GM18873 (cell line): Measurements from ENCODE around the gene ACTN1.
"Not testable (repeated sequence)": the region's sequence is repeated elsewhere in the genome, so short reads cannot be mapped to it uniquely, and the experiment has no call there.

Experiments used
- ATAC-seq: cut with Tn5 transposase; IDR thresholded peaks from one replicate; pipeline ENCODE4 v1.9.1; 2021; ENCODE audit warnings: mild to moderate bottlenecking, moderate library complexity, moderate number of reproducible peaks; ENCODE audit not compliant: unreplicated experiment, low FRiP score

Gene ACTN1

DNA sequence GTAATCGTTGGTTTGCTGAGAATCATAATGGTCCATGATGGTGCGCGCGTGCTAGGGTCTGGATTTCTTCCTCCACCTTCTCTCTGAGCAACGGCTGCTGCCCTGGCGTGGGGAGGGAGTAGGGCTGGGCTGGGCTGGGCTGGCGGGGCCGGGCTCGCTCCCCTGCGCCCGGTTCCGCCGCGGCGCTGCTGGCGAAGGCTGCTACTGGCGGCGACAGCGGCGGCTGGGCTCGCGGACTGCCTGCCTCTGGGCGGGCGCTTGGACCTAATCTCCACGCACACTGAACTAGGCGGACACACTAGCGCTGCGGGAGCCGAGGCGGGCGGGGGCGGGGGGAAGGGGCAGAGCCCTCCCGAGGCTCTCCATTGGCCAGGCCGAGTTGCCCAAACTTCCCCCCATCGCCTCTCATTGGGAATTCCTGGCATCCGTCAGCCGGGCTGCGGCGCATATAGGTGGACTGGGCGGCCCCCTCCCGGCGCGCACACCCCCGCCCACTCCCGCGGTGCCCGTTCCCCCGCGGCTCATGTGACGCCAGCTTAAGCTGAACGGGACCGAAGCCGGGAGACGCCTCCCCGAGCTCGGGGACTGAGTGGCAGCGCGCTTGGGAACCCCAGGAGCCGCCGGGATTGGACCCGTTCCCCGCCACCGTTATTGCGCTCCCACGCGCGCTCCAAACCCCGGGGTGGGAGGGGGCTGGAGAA is at the start of gene ACTN1:
ACTN1 (minus strand) TSS at position 282 of the 701 bp plus-strand sequence; CDS start at position 36, 246 bp downstream.
- no peak for ATAC-seq

DNA sequence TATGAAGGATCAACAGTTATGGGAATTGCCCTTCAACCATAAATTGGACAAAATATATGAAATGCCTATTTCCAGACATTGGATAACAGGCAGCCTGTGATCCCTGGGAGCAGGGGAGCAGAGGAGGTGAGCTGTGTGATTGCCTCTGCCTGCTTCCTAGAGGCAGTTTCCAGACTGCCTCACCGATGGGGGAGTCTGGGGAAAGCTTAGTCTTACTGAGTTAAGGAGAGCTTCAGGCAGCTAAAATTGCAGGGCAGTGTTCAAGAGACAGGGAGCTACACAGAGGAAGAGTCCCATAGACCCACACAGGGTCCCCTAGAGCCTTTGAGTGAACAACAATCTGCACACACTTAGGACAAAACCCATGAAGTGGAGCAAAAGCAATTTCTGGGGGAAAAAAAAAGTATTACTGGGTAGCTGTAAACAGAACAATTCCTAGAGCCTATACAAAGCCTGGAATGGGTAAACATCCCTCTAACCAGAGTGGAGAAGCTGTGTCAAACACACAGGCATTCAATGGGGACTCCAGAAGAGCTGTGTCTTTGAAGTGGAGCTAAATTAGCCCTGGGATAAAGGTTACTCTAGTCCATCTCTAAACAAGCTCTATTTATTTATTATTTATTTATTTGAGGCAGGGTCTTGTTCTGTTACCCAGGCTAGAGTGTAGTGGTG is 48.3 kb upstream of the ACTN1 start:
- no peak for ATAC-seq

DNA sequence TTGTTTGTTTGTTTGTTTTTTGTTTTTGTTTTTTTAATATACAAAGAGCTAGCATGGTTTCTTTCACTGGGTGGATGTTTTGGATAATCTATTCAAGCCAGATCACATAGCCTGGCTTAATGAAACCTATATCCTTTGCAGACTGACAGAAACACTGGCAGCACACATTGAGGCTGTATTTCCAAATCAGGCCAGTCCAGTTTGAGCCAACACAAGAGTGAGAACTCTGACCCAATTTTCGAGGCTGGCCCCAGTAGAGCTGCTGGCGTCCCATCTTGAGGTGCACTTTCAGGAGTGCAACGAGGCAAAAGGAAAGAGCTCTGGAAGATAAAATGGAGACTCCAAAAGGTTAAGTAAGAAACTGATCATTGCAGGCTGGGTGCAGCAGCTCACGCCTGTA is 43.9 kb upstream of the ACTN1 start:
- ATAC-seq = no peak

DNA sequence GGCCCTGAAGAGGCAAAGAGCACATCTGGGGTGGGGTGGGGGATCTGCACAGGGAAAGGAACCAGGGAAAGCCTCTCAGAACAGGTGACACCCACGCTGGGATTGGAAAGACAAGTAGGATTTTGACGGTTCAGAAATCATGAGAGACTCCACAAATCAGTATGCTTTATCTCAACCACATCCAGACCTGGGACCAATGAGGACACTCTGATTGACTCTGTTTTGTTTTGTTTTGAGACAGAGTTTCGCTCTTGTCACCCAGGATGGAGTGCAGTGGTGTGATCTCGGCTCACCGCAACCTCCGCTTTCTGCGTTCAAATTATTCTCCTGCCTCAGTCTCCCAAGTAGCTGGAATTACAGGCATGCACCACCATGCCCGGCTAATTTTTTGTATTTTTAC is 43.0 kb upstream of the ACTN1 start:
- not testable (repeated sequence) for ATAC-seq

DNA sequence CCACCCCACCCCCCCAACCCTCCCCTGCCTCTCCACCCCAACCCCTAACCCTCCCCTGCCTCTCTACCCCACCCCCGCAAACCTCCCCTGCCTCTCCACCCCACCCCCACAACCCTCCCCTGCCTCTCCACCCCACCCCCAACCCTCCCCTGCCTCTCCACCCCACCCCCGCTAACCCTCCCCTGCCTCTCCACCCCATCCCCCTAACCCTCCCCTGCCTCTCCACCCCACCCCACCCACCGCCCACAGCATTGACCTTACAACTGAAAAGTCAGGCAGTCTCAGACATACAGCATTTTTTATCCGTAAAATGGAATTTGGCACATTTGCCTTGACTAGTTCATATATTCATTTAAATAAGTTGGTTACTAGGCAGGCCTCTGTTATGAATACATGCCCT is 38.6 kb upstream of the ACTN1 start:
- no peak for ATAC-seq

DNA sequence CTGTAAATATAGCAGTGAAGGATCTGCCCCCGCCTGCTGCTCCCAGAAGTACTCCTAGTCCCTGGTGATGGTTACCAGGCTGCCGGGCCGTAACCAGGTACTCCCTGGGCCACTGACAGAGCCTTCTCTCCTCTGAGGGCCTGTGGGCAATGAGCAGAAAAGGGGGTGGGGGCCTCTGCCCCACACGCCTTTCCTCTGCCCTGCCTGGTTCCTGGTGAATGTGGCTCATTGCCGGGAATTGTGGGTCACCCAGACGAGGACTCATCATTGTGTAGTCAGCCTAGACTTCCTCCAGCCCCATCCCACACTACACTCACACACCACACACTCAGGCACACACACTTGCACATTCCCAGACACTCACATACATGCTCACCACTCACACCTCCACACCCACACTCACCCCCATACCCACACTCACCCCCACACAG is 35.7 kb upstream of the ACTN1 start:
- no peak for ATAC-seq

DNA sequence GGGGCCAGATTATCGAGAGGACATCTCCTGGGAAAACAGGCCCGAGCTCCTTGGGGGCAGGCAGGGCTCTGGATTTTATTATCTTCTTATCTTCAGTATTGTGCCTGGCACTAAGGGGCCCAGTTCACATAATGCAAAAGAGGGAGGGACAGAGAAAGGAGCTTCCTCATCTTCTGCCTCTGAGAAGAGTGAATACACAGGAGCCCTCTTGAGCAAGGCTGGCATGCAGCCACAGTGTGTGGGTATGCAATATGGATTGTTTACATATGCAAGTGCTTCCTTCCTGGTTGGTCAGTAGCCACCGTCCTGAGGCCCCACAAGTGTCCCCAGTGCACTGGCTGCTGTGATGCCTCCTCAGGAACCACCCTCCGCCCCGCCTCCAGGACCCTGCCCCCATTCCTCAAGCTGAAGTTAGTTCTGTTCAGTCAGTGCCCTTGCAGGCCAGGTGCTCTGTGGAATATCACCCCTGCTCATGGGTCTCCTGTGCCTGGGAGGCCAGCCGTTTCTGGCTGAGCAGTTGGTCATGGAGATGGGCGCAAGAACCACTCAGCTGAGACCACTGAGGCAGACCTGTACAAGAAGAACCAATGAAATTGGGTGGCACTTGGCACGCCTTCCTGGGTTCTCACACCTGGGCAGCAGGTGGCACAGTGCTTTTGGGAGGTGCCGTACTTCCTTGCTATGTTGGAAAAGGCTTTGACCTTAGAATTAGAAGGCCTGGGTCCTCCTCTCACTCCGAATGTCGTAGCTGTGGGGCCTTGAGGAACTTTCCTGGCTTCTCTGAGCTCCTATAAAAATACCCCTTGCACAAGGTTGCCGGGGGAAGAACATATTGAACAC is 35.1 kb upstream of the ACTN1 start:
- no peak for ATAC-seq

DNA sequence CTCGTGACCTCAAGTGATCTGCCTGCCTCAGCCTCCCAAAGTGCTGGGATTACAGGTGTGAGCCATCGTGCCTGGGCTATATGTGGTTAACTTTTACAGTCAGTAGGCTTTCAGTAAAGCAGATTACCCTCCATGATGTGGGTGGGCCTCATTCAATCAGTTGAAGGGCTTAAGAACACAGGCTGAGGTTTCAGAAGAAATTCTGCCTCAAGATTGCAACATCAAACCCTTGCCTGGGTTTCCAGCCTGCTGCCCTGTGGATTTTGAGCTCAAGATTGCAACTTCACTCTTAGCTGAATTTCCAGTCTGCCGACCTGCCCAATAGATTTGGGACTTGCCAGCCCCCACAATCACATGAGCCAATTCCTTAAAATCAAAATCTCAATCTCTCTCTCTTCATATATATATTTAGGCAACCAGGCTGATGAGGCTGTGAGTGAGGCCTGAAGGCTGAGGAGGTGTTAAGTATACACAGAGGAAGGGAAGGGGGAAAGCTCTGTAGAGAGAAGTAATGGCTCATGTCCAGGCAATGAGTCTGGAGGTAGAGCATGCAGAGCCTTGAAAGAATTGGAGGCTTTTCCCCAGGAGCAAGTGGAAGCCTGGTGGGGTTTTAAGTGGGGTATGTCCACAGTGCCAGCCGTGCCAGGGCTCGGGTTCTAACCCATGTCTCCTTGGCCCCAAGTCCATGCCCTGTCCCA is 33.3 kb upstream of the ACTN1 start:
- ATAC-seq = no peak

DNA sequence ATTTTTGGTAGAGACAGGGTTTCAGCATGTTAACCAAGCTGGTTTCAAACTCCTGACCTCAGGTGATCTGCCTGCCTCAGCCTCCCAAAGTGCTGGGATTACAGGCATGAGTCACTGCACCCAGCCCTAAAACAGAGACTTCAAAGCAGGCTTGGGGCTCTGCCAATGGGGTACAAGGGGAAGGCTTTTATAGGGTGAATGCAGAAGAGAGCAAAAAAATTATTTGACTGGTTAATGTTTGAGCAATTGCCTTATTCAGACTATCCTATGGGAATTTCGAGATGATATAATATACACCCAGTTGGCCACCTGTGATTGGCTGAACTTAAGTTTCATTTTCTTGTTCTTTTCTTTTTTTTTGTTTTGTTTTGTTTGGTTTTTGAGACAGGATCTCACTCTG is 31.5 kb upstream of the ACTN1 start:
- no peak for ATAC-seq

DNA sequence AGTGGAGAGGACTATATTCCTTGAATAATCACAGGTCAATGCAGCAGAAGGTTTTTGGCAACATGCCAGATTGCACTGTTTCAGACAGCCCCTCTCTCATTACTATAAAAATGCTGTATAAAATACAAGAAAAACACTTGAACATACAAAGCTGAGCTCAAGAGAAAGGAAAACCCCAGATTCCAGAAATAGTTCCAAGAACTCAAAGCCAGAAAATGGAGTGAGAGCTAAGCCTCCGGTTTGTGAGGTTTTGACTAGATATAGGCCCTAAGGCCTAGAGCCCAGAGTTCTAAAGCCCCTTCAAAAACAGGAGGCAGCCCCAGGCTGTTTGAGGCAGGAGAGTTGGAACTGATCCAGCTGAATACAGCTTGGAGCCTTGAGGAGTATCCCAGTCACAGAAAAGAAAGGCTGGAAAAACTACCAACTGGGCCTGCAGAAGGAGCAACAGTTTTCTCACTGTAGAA is 29.4 kb upstream of the ACTN1 start:
- ATAC-seq = no peak

DNA sequence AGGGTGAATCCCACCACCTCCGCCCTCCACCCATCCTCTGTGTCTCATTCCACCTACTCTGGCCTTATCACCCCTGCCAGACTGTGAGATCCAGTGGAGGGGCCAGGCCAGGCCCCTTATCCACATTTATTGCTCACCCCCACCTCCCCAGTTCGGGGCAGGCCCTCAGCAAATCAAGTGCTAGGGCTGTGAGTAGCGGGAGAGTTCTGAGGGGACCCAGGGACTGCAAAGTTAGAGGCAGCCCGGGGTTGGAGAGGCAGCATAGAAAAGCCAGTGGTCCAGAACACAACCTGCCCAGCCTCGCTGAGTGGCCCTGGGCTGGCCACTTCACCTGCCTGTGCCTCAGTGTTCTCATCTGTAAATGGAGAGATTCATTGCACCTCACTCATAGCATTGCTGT is 27.2 kb upstream of the ACTN1 start:
- ATAC-seq = no peak

DNA sequence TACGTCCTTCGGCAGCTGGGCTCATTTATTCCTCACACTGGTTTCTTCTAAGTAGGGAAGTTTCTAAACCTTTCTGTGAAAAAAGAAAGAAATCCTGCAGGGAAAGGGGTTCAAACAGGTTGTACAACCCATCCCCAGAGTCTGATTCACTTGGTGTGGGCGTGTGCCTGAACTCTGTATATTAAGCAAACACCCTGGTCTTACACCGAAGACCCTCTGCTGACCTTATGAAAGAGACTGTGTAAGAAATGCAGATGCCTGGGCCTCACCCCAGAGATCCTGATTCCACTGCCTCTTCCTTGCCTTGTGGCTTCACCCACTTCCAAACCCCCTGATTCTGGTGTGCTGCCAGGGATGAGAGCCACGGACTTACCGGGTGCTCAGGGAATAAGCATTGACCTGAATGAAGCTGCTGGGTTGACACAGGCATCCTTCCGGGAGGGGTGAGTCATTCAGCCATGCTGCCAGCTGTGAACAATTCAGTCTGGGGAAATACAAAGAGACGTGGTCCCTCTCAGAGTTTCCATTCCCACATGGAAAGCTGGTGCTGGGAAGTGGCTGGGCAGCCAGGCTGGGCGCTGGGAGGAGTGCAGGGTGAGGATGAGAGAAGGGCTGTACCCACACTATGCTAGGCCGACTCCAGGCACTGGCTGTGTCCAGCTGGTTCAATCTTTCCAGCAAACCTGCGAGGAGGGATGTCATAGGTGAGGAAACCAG is 26.5 kb upstream of the ACTN1 start:
- ATAC-seq = no peak

DNA sequence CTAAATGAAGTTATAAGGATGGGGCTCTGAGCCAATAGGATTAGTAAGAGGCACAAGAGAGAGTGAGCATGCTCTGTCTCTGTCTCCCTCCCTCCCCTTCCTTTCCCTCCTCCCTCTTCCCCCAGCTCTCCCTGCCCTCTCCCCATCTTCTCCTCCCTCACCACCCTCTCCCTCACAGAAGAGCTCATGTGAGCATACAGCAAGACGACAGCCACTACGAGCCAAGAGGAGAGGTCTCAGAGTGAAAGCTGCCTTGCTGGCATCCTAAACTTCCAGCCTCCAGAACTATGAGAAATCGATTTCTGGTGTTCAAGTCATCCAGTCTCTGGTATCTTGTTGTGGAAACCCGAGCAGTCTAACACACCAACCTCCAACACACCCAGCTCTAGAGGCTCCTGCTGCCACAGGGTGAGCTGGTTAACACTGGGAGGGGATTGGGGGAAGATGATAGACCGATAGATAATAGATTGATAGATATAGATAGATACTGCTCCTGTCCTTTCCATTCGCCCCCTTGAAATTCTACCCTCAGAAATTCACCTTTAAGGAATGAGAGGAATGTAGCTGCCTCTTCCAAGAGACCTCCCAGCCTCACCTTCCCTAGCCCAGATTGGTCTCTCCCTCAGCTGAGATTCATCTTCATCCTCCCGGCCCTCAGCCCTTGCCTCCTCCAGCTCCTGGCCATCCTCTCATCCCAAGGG is 25.8 kb upstream of the ACTN1 start:
- no peak for ATAC-seq

DNA sequence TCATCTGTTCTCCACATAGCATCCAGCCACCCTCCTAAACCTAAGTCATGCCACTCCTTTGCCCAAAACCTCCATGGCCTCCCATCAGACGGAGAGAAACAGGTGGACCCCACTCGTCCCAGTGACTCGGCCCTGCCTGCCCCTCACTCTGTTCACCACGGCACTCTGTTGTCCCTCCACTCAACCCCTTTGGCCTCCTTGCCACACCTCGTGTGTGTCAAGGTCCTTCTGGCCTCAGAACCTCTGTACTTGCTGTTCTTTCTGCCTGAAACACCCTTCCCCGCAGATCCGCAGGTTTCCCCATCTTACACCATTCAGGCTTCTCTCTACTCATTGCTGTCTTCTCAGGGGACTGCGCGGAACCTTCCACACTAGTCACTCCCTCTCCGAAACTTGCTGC is 24.5 kb upstream of the ACTN1 start:
- ATAC-seq = no peak

DNA sequence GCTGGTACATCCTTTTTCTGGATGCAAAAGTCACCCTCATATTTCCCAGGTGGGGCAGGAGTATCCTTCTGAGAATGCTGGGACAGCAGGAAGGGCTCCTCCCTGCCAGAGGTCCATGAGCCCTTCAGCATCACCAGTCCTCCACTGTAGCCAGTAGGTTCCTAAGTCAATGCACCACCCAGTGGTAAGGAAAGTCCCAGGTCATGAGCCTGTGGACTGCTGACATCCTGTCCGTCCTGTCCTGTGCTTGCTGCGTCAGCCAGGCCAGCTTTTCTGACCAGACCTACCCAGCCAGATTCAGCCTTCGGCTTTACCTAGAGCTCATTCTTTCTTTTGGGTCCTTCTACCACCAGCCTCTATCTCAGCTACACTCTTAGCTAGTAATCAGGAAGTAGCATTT is 23.0 kb upstream of the ACTN1 start:
- ATAC-seq = no peak

DNA sequence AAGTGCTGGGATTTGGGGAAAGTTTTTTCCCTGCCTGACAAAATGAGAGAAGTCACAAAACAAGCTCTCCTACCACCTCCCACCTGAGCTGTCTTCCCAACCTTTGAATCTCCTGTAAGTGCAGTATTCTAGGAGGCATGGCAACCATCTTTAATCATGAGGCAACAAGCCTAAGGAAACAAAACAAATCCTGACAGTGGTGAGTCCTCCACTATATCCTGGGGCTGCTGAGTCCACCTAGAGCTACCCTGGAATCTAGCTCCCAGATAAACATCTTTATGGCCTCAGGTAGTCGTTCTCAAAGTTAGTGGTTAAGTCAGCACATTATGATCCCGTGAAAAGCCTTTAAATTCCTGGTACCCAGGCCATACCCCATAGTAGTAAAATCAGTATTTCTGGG is 22.3 kb upstream of the ACTN1 start:
- ATAC-seq = no peak

DNA sequence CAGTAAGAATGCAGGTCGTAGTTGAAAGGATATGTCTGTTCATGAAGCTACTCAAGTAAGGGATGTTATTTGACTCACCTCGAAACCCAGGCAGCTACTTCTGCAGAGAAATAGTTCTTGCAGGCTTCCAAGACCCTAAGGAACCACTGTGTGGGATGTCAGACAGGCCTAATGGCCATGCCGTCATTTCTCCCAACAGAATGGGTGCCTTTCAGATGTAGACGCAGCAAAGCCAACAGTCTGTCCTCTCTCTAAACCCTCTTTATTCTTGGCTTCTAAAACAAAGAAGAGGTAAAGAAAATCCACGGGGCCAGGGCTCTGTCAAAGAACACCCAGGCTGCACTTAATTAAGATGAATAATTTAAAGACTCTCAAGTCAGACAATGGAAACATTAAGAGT is 19.0 kb upstream of the ACTN1 start:
- ATAC-seq = no peak

DNA sequence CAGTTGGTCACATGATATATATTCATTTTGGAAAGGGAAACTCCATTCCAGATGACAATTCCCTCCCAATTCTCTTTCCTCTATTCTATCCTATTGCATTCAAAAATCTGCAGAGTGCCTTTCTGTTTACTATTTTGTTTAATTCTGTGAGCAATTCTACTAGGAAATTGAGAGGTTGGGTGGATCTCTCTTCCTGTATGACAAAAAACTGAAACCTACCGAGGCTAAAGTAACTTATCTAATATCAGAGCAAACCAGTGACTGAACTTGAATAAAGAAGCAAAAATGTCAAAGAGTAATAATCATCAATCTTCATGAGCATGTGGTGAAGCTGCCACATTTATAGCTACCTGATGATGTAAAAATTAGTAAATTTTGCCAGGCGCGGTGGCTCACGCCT is 16.6 kb upstream of the ACTN1 start:
- ATAC-seq = no peak

DNA sequence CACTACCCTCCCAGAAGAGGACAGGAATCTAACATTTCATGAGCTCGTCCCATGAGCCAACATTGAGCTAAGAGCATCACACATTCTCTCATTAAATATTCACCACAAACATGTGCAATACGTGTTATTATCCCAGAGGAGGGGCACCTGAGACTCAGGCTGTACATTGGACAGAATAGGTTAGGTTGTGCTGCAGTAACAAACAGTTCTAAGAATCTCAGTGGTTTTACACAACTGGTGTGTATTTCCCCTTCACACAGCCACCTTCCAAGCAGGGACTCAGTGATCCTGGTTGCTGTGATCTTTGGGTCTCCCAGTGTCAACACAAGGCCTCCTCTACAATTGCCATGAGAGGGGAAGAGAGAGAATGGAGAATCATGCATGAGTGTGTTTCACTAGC is 15.0 kb upstream of the ACTN1 start:
- ATAC-seq = no peak

DNA sequence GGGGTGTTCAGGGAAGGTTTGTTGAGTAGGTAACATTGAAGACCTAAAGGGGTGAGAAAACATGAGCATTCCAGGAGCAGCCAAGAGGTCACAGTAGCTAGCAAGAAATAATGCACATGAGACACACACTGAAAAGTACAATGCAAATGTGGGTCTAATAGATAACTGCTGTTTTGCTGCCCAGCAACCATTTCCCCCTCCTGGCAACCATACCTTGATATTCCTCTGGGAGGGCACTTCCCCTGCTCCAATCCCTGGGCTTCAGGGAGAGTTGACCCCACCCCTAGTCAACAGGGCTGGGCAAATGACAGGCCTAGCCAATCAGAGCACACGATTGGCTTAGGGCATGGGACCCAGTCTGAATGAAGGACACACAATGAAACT is 8.5 kb upstream of the ACTN1 start:
- no peak for ATAC-seq
